HG03097 (cell line): ENCODE data around the gene ZBTB25.

Source experiments
- ATAC-seq: cut with Tn5 transposase; IDR thresholded peaks from one replicate; pipeline ENCODE4 v1.9.1; 2021; ENCODE audit not compliant: unreplicated experiment, low FRiP score

Gene ZBTB25

GRCh38 chr14:64444984-64445845, 58.4 kb downstream of the ZBTB25 start:
- ATAC-seq: no peak

- no peak for ATAC-seq
Measured at GRCh38 chr14:64444140-64444539, 59.5 kb downstream of the ZBTB25 start.

- no peak for ATAC-seq
Measured at GRCh38 chr14:64442300-64442988, 61.2 kb downstream of the ZBTB25 start.

GRCh38 chr14:64440494-64440893, 63.1 kb downstream of the ZBTB25 start:
- no peak for ATAC-seq

GRCh38 chr14:64439141-64439540, 64.5 kb downstream of the ZBTB25 start:
- no peak for ATAC-seq

GRCh38 chr14:64438181-64438841, 65.3 kb downstream of the ZBTB25 start:
- no peak for ATAC-seq

- no peak for ATAC-seq
Measured at GRCh38 chr14:64434528-64434927, 69.1 kb downstream of the ZBTB25 start.

GRCh38 chr14:64423987-64424386, 79.7 kb downstream of the ZBTB25 start:
- no peak for ATAC-seq

- ATAC-seq: no peak
Measured at GRCh38 chr14:64422756-64423155, 80.9 kb downstream of the ZBTB25 start.

- no peak for ATAC-seq
Measured at GRCh38 chr14:64422005-64422404, 81.6 kb downstream of the ZBTB25 start.

- no peak for ATAC-seq
Measured at GRCh38 chr14:64421166-64421565, 82.5 kb downstream of the ZBTB25 start.

- no peak for ATAC-seq
Measured at GRCh38 chr14:64419003-64419402, 84.6 kb downstream of the ZBTB25 start.

- no peak for ATAC-seq
Measured at GRCh38 chr14:64417771-64418125, 85.9 kb downstream of the ZBTB25 start.

- no peak for ATAC-seq
Measured at GRCh38 chr14:64417055-64417770, 86.4 kb downstream of the ZBTB25 start.

GRCh38 chr14:64416348-64416932, 87.2 kb downstream of the ZBTB25 start:
- no peak for ATAC-seq

GRCh38 chr14:64412237-64412636, 91.4 kb downstream of the ZBTB25 start:
- no peak for ATAC-seq

GRCh38 chr14:64411001-64411400, 92.6 kb downstream of the ZBTB25 start:
- ATAC-seq: no peak

GRCh38 chr14:64410084-64410774, 93.4 kb downstream of the ZBTB25 start:
- no peak for ATAC-seq

- no peak for ATAC-seq
Measured at GRCh38 chr14:64409126-64409920, 94.3 kb downstream of the ZBTB25 start.
